Body of pancreas (tissue), 4 donors: Measurements from ENCODE around the gene BPHL.
"Not testable (repeated sequence)": the region's sequence is repeated elsewhere in the genome, so short reads cannot be mapped to it uniquely, and the experiment has no call there.

ENCODE experiments used
- POLR2A ChIP-seq, 3 donors: fragments of 450-650 bp; IDR thresholded peaks; one replicate each; pipeline ENCODE4 v1.6.1; 2016; ENCODE audit warnings: antibody characterized with exemption in 3 of 3, mild to moderate bottlenecking in 2 of 3
- TF ChIP-seq, protein P1 (sequence below), 7 experiments: fragments of 450-650 bp in 4 of 7; fragments of 200-600 bp in 3 of 7; sonication (generic) in 3 of 7; IDR thresholded peaks; one replicate each; pipeline ENCODE4 v1.5.1; 2016 to 2019; ENCODE audit warnings: antibody characterized with exemption in 7 of 7

DNA sequence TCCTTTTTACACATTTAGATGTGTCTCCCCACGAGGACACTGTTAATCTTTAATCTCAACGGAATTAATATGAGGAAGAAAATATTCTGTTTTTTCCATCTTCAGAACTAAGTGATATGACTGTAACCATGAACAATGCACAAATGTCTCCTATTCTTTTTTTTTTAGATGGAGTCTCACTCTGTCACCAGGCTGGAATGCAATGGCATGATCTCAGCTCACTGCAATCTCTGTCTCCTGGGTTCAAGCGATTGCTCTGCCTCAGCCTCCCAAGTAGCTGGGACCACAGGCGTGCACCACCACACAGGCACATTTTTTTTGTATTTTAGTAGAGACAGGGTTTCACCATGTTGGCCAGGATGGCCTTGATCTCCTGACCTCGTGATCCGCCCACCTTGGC lies 19.4 kb downstream of the BPHL start:
- TF ChIP-seq POLR2A (IDR thresholded peaks at IDR 0.05): not testable (repeated sequence)
- TF ChIP-seq, protein P1, sequence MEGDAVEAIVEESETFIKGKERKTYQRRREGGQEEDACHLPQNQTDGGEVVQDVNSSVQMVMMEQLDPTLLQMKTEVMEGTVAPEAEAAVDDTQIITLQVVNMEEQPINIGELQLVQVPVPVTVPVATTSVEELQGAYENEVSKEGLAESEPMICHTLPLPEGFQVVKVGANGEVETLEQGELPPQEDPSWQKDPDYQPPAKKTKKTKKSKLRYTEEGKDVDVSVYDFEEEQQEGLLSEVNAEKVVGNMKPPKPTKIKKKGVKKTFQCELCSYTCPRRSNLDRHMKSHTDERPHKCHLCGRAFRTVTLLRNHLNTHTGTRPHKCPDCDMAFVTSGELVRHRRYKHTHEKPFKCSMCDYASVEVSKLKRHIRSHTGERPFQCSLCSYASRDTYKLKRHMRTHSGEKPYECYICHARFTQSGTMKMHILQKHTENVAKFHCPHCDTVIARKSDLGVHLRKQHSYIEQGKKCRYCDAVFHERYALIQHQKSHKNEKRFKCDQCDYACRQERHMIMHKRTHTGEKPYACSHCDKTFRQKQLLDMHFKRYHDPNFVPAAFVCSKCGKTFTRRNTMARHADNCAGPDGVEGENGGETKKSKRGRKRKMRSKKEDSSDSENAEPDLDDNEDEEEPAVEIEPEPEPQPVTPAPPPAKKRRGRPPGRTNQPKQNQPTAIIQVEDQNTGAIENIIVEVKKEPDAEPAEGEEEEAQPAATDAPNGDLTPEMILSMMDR (IDR thresholded peaks at IDR 0.05): not testable (repeated sequence)
